ENCODE results near the gene ECI1.
A peak's percentile ranks its signal among the peaks of the same experiment; 100 is the strongest.

Gene ECI1

GRCh38 chr16:2194166-2194834 is 57.1 kb downstream of the ECI1 start:
- DNase-seq: peak; percentile 63

DNA sequence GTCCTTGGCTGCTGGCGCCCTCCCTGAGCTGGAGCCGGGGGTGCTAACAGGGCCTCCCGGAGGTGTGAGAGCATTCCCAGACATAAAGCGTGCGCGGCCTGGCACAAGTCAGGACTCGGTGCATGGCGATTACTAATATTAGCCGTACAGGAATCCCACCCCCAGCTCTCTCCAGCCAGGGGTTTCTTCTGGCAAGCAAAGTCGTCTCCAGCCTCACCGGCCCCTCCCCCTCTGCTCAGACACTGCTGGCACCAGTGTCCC is 60.0 kb downstream of the ECI1 start:
- no peak for DNase-seq

GRCh38 chr16:2190659-2191445 is 60.5 kb downstream of the ECI1 start:
- DNase-seq: no peak

- DNase-seq: no peak
These were observed 61.3 kb downstream of the ECI1 start for GRCh38 chr16:2190002-2190658.
